PC-9 (cell line): Measurements from ENCODE around the gene CTSF. TPM values are rescaled to one million over a fixed set of nuclear protein-coding genes. Genes with fewer than 3 reads are reported as not detected.

ENCODE experiments used
- BruUV-seq: library from RNA; stranded (reverse); fragments of 400-500 nt; replicated peaks from 2 replicates; lab custom pipeline; 2021; lab: Mats Ljungman, UMichigan
- CTCF ChIA-PET: fragments of 300-600 bp; sonication (Branson Sonifier 250); formaldehyde crosslinking; loops from one replicate; lab custom pipeline; 2022; ENCODE audit warnings: antibody characterized with exemption; lab: Charles Lee
- POLR2A ChIA-PET: fragments of 300-600 bp; sonication (Branson Sonifier 250); formaldehyde crosslinking; loops from one replicate; lab custom pipeline; 2022; ENCODE audit warnings: antibody characterized with exemption; ENCODE audit not compliant: unreplicated experiment; lab: Charles Lee
- DNase-seq, 2 experiments: peaks; one replicate each; pipeline versions ENCODE4 v3.0.0 to v3.0.0-alpha.2; 2015 to 2022; ENCODE audit warnings: mixed read lengths in 1 of 2
- H2AFZ ChIP-seq: fragments of 200-600 bp; sonication (generic); 2 replicates; pipeline ENCODE4 v1.8.1; 2017; ENCODE audit warnings: antibody characterized with exemption
- H3F3A ChIP-seq: fragments of 200-600 bp; sonication (generic); 2 replicates; pipeline ENCODE4 v1.8.1; 2017; ENCODE audit warnings: antibody characterized with exemption, mild to moderate bottlenecking, low read depth; ENCODE audit not compliant: insufficient read depth
- H3K27ac ChIP-seq: fragments of 200-600 bp; sonication (generic); 2 replicates; pipeline ENCODE4 v1.6.1; 2016; ENCODE audit warnings: mixed run types
- H3K27me3 ChIP-seq: fragments of 200-600 bp; sonication (generic); 2 replicates; pipeline ENCODE4 v1.6.1; 2016; ENCODE audit warnings: low read depth, mixed run types; ENCODE audit not compliant: insufficient read depth
- H3K36me3 ChIP-seq: fragments of 200-600 bp; sonication (generic); 2 replicates; pipeline ENCODE4 v1.6.1; 2016; ENCODE audit warnings: low read depth, mixed run types
- H3K4me1 ChIP-seq: fragments of 200-600 bp; sonication (generic); replicated peaks from 2 replicates; pipeline ENCODE4 v1.6.1; 2016; ENCODE audit warnings: mixed run types; ENCODE audit not compliant: insufficient read depth
- H3K4me2 ChIP-seq: fragments of 200-600 bp; sonication (generic); 2 replicates; pipeline ENCODE4 v1.6.1; 2017; ENCODE audit warnings: mixed run types
- H3K4me3 ChIP-seq: fragments of 200-600 bp; sonication (generic); 2 replicates; pipeline ENCODE4 v1.6.1; 2016; ENCODE audit warnings: mixed run types
- H3K79me2 ChIP-seq: fragments of 200-600 bp; sonication (generic); 2 replicates; pipeline ENCODE4 v1.6.1; 2017; ENCODE audit warnings: low read depth, mixed run types
- H3K9me2 ChIP-seq: fragments of 200-600 bp; sonication (generic); 2 replicates; pipeline ENCODE4 v1.8.1; 2017; ENCODE audit warnings: mild to moderate bottlenecking; ENCODE audit not compliant: insufficient read depth
- H3K9me3 ChIP-seq: fragments of 200-600 bp; sonication (generic); 2 replicates; pipeline ENCODE4 v1.8.1; 2016; ENCODE audit warnings: low read depth; ENCODE audit not compliant: insufficient read depth
- H4K20me1 ChIP-seq: fragments of 200-600 bp; sonication (generic); 2 replicates; pipeline ENCODE4 v1.8.1; 2017; ENCODE audit not compliant: insufficient read depth
- EZH2 ChIP-seq: fragments of 200-600 bp; sonication (generic); IDR thresholded peaks from 2 replicates; pipeline ENCODE4 v1.8.0; 2017; ENCODE audit warnings: antibody characterized with exemption, low read depth
- intact Hi-C: fragments of 100-400 bp; cut with micrococcal nuclease; formaldehyde crosslinking; loops from one replicate; pipeline ENCODE4 v1.10.0; 2022; ENCODE audit not compliant: unreplicated experiment
- total RNA-seq: library from RNA; stranded (reverse); gene quantifications from 2 replicates; pipeline ENCODE4 v1.2.3, GENCODE V29; 2021
- TF ChIP-seq, protein P1 (sequence below): fragments of 200-600 bp; sonication (generic); conservative IDR thresholded peaks from 2 replicates; pipeline ENCODE4 v1.6.1; 2017; ENCODE audit warnings: mixed run types, antibody characterized with exemption, mild to moderate bottlenecking, moderate library complexity

Gene CTSF
- total RNA-seq, 1 experiment from 2014 or later: 34.3 TPM

DNA sequence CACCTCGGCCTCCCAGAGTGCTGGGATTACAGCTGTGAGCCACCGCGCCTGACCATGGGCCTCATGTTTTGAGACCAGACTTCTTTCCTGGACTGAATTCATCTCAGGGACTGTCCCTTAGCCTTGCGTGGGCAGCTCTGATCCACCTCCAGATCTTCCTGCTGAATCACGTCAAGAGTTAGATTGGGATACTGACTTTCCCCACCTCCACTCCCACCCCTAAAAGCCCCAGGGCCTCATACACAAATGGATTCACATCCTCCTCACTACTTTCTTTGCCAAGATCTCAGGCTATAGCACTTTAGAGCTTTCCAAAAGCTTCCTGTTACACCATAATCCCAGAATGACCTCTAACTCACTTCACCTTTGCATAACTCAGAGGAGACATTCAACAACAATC is 12.4 kb upstream of the CTSF start:
- Histone ChIP-seq H3K4me3 (no peak overlapping the region), H3K36me3 (no peaks in the 10 kb centered on the region), H3K4me1 (no peaks in the 10 kb centered on the region), H3F3A (peaks cover under 1% of the 10 kb centered on the region; the same call in 1 of the 2 replicates), H4K20me1 (no peaks in the 10 kb centered on the region), H2AFZ (no peak overlapping the region), H3K79me2 (no peaks in the 10 kb centered on the region), H3K27ac (no peak overlapping the region), H3K9me3 (peaks cover 16% of the 10 kb centered on the region; the same call in 1 of the 2 replicates), H3K9me2 (no peaks in the 10 kb centered on the region), H3K27me3 (peaks cover 50% of the 10 kb centered on the region), H3K4me2 (no peak overlapping the region)
- POLR2A ChIA-PET: interaction anchor here (0.6 kb wide), 1 partner anchor 243 kb away, joined by 4 read pairs; no protein-coding TSS in a partner anchor
- BruUV-seq: no TSS peak
- intact Hi-C loops: no loop called here
- CTCF ChIA-PET: no interaction called here
- no peak for TF ChIP-seq EZH2
- TF ChIP-seq, protein P1, sequence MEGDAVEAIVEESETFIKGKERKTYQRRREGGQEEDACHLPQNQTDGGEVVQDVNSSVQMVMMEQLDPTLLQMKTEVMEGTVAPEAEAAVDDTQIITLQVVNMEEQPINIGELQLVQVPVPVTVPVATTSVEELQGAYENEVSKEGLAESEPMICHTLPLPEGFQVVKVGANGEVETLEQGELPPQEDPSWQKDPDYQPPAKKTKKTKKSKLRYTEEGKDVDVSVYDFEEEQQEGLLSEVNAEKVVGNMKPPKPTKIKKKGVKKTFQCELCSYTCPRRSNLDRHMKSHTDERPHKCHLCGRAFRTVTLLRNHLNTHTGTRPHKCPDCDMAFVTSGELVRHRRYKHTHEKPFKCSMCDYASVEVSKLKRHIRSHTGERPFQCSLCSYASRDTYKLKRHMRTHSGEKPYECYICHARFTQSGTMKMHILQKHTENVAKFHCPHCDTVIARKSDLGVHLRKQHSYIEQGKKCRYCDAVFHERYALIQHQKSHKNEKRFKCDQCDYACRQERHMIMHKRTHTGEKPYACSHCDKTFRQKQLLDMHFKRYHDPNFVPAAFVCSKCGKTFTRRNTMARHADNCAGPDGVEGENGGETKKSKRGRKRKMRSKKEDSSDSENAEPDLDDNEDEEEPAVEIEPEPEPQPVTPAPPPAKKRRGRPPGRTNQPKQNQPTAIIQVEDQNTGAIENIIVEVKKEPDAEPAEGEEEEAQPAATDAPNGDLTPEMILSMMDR: no peak
- DNase-seq: no peak

GRCh38 chr11:66579017-66579606 is 10.7 kb upstream of the CTSF start:
- peaks cover 16% of the 10 kb centered on the region; the same call in 1 of the 2 replicates for H3K9me3 ChIP-seq
- no TSS peak for BruUV-seq
- DNase-seq: peak in 1 of 2 experiments; percentile 61
- TF ChIP-seq EZH2: no peak
- TF ChIP-seq, protein P1: peak; percentile 84
- POLR2A ChIA-PET: no interaction called here
- CTCF ChIA-PET: interaction anchor here (0.6 kb wide), 1 partner anchor 26 kb away, joined by 6 read pairs; no protein-coding TSS in a partner anchor
- H3K27me3 ChIP-seq: peaks cover 54% of the 10 kb centered on the region
- H3K36me3 ChIP-seq: no peaks in the 10 kb centered on the region
- no peak overlapping the region for H3K27ac ChIP-seq
- no peaks in the 10 kb centered on the region for H3K4me1 ChIP-seq
- no peaks in the 10 kb centered on the region for H3K79me2 ChIP-seq
- no peaks in the 10 kb centered on the region for H3K9me2 ChIP-seq
- intact Hi-C loops: loop anchor here (1.0 kb wide), 1 partner anchor 99 kb away; no protein-coding TSS in a partner anchor
- H4K20me1 ChIP-seq: no peaks in the 10 kb centered on the region
- H3K4me3 ChIP-seq: no peak overlapping the region
- no peak overlapping the region for H3K4me2 ChIP-seq
- no peaks in the 10 kb centered on the region for H3F3A ChIP-seq
- H2AFZ ChIP-seq: no peak overlapping the region

DNA sequence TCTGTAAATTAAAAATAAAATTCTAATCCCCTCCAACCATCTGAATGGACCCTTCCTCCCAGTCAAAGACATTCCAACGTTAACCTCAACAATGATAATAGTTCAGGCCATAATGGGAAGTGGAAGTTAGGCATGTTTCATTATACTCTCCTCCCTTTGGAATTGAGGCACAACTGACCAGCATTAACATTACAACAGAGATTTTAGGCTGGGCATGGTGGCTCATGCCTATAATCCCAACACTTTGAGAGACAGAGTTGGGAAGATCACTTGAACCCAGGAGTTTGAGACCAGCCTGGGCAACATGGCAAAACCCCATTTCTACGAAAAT is 2.4 kb upstream of the CTSF start:
- no peak overlapping the region for H3K27ac ChIP-seq
- H3K27me3 ChIP-seq: peaks cover 46% of the 10 kb centered on the region
- TF ChIP-seq, protein P1: no peak
- TF ChIP-seq EZH2: no peak
- no peaks in the 10 kb centered on the region for H3K9me3 ChIP-seq
- H3K36me3 ChIP-seq: no peaks in the 10 kb centered on the region
- DNase-seq: no peak
- H2AFZ ChIP-seq: no peak overlapping the region
- no peak overlapping the region for H3K4me3 ChIP-seq
- ChIA-PET CTCF (no interaction called here), POLR2A (no interaction called here)
- no peaks in the 10 kb centered on the region for H3F3A ChIP-seq
- no peaks in the 10 kb centered on the region for H3K9me2 ChIP-seq
- H4K20me1 ChIP-seq: no peaks in the 10 kb centered on the region
- peaks cover 5% of the 10 kb centered on the region; the same call in 1 of the 2 replicates for H3K4me1 ChIP-seq
- H3K79me2 ChIP-seq: no peaks in the 10 kb centered on the region
- BruUV-seq: no TSS peak
- H3K4me2 ChIP-seq: no peak overlapping the region
- intact Hi-C loops: no loop called here
